ENCODE data around the gene SNAP29. TPM values are rescaled to one million over a fixed set of nuclear protein-coding genes. Genes with fewer than 3 reads are reported as not detected.
A peak's percentile ranks its signal among the peaks of the same experiment; 100 is the strongest.

The SNAP29 gene
- total and polyA plus RNA-seq, 9 of the 15 experiments (the other 6 are each of a cell fraction or from before 2014, with no cell fraction given): 19.5 to 250 (median 75.9) TPM

DNA sequence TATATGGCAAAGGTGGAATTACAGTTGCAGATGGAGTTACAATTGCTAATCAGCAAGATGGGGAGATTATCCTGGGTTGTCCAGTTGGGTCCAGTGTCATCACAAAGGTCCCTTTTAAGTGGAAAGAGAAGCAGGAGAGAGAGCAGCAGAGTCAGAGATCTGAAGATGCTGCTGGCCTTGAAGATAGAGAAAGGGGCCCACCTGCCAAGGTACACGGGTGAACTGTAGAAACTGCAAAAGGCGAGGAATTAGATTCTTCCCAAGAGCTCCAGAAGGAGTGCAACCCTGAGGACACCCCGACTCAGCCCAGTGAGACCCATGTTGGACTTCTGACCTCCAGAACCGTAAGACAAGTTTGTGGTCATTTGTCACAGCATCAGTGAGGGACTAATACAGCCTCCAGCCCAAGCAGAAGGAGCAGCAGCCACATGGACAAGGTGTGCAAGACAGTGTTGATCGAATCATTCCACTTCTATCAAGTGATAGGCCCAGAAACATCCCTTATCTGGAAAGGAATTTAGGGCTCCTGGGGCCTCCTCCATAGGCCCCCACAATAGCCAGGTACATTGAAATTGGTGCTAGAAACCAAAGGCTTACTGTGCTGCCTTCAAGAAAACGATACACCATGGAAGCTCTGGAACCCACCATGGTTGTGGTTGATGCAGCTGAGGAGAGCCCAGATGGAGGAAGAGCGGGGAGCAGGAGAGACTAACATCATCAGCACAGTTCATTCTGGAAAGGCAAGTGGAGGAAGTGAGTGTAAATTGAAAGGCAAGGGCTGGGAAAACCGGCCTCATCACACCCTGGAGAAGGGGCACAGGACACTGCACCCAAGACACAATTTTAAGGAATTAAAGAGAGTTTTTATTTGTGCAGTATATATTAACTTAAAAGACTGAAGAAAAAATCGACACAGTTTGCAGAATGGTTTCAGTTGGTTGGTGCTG is 23.3 kb downstream of the SNAP29 start (continued):
- TF ChIP-seq YY1 (IDR thresholded peaks at IDR 0.05; ENCODE audit: borderline replicate concordance in 1 of 3, control insufficient read depth in 1 of 3, extremely low read depth in 1 of 3, insufficient read depth in 3 of 3, insufficient read length in 1 of 3, insufficient replicate concordance in 2 of 3, low read depth in 1 of 3, low read length in 2 of 3) (no peak), ZNF699 (CRISPR knock-in tag; IDR thresholded peaks at IDR 0.05; ENCODE audit: insufficient replicate concordance) (no peak), ZNF707 (CRISPR knock-in tag; conservative IDR thresholded peaks at IDR 0.05) (no peak), EHMT2 (IDR thresholded peaks at IDR 0.05) (no peak), CC2D1A (IDR thresholded peaks at IDR 0.05) (no peak), HEY1 (CRISPR knock-in tag; IDR thresholded peaks at IDR 0.05; ENCODE audit: borderline replicate concordance) (no peak), RCOR1 (IDR thresholded peaks at IDR 0.05; ENCODE audit: borderline replicate concordance in 1 of 2, low read depth in 2 of 2, low read length in 2 of 2) (peak in 1 of 2 experiments; percentile 7; a peak in 1 of 4 replicates), CCNT2 (IDR thresholded peaks at IDR 0.05; ENCODE audit: borderline replicate concordance, extremely low read depth, insufficient read length, low read depth, low read length) (no peak), NFIX (CRISPR knock-in tag; IDR thresholded peaks at IDR 0.05; ENCODE audit: low read depth) (no peak), ZNF436 (CRISPR knock-in tag; IDR thresholded peaks at IDR 0.05) (peak; percentile 23; the same call in 1 of the 2 replicates), FOXA3 (CRISPR knock-in tag; conservative IDR thresholded peaks at IDR 0.05 in 1 of 2, IDR thresholded peaks at IDR 0.05 in 1 of 2) (0 out of 4 replicates have a peak, but pooled peaks of 1 of the 2 experiments have one; percentile 59), TSC22D4 (tag; IDR thresholded peaks at IDR 0.05) (0 out of 2 replicates have a peak, but pooled peaks have one; percentile 45), ZNF24 (IDR thresholded peaks at IDR 0.05) (no peak)
- TF ChIP-seq, protein P1, sequence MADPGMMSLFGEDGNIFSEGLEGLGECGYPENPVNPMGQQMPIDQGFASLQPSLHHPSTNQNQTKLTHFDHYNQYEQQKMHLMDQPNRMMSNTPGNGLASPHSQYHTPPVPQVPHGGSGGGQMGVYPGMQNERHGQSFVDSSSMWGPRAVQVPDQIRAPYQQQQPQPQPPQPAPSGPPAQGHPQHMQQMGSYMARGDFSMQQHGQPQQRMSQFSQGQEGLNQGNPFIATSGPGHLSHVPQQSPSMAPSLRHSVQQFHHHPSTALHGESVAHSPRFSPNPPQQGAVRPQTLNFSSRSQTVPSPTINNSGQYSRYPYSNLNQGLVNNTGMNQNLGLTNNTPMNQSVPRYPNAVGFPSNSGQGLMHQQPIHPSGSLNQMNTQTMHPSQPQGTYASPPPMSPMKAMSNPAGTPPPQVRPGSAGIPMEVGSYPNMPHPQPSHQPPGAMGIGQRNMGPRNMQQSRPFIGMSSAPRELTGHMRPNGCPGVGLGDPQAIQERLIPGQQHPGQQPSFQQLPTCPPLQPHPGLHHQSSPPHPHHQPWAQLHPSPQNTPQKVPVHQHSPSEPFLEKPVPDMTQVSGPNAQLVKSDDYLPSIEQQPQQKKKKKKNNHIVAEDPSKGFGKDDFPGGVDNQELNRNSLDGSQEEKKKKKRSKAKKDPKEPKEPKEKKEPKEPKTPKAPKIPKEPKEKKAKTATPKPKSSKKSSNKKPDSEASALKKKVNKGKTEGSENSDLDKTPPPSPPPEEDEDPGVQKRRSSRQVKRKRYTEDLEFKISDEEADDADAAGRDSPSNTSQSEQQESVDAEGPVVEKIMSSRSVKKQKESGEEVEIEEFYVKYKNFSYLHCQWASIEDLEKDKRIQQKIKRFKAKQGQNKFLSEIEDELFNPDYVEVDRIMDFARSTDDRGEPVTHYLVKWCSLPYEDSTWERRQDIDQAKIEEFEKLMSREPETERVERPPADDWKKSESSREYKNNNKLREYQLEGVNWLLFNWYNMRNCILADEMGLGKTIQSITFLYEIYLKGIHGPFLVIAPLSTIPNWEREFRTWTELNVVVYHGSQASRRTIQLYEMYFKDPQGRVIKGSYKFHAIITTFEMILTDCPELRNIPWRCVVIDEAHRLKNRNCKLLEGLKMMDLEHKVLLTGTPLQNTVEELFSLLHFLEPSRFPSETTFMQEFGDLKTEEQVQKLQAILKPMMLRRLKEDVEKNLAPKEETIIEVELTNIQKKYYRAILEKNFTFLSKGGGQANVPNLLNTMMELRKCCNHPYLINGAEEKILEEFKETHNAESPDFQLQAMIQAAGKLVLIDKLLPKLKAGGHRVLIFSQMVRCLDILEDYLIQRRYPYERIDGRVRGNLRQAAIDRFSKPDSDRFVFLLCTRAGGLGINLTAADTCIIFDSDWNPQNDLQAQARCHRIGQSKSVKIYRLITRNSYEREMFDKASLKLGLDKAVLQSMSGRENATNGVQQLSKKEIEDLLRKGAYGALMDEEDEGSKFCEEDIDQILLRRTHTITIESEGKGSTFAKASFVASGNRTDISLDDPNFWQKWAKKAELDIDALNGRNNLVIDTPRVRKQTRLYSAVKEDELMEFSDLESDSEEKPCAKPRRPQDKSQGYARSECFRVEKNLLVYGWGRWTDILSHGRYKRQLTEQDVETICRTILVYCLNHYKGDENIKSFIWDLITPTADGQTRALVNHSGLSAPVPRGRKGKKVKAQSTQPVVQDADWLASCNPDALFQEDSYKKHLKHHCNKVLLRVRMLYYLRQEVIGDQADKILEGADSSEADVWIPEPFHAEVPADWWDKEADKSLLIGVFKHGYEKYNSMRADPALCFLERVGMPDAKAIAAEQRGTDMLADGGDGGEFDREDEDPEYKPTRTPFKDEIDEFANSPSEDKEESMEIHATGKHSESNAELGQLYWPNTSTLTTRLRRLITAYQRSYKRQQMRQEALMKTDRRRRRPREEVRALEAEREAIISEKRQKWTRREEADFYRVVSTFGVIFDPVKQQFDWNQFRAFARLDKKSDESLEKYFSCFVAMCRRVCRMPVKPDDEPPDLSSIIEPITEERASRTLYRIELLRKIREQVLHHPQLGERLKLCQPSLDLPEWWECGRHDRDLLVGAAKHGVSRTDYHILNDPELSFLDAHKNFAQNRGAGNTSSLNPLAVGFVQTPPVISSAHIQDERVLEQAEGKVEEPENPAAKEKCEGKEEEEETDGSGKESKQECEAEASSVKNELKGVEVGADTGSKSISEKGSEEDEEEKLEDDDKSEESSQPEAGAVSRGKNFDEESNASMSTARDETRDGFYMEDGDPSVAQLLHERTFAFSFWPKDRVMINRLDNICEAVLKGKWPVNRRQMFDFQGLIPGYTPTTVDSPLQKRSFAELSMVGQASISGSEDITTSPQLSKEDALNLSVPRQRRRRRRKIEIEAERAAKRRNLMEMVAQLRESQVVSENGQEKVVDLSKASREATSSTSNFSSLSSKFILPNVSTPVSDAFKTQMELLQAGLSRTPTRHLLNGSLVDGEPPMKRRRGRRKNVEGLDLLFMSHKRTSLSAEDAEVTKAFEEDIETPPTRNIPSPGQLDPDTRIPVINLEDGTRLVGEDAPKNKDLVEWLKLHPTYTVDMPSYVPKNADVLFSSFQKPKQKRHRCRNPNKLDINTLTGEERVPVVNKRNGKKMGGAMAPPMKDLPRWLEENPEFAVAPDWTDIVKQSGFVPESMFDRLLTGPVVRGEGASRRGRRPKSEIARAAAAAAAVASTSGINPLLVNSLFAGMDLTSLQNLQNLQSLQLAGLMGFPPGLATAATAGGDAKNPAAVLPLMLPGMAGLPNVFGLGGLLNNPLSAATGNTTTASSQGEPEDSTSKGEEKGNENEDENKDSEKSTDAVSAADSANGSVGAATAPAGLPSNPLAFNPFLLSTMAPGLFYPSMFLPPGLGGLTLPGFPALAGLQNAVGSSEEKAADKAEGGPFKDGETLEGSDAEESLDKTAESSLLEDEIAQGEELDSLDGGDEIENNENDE (IDR thresholded peaks at IDR 0.05; ENCODE audit: low read depth, low read length): peak; percentile 69
